Forelimb muscle (tissue), 1 donor: ENCODE data around the gene SYNGR4. TPM values are rescaled to one million over a fixed set of nuclear protein-coding genes. Genes with fewer than 3 reads are reported as not detected.

Experiments
- DNase-seq: peaks from one replicate; pipeline ENCODE4 v3.0.0-alpha.2; 2013; ENCODE audit warnings: low read depth
- polyA plus RNA-seq: library from polyadenylated mRNA; unstranded; fragments of 120-200 nt; gene quantifications from one replicate; pipeline ENCODE4 v1.2.1, GENCODE V29; 2013; ENCODE audit not compliant: insufficient read length

SYNGR4 gene
- polyA plus RNA-seq, 1 donor, result not detected

- DNase-seq, result no peak
Measured at GRCh38 chr19:48396016-48396823, 32.1 kb downstream of the SYNGR4 start.

DNA sequence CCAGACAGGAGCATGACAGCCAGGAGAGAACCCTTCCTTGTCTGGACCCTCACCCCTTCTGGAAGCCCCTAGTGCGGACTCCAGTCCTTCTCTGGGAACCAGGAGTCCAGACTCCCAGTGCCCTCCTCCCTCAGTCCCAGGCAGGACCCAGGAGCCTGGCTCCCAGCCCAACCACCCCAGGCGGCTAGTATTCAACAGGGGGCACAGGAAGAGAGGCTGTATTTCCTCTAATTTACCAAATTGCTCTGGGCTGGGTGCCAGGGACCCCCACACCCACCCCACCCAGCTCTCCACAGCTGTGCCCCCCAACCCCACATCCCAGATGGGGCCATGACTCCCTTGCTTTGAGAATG is 32.6 kb downstream of the SYNGR4 start:
- DNase-seq, result no peak

GRCh38 chr19:48397263-48398101 is 33.3 kb downstream of the SYNGR4 start:
- DNase-seq, result no peak

DNA sequence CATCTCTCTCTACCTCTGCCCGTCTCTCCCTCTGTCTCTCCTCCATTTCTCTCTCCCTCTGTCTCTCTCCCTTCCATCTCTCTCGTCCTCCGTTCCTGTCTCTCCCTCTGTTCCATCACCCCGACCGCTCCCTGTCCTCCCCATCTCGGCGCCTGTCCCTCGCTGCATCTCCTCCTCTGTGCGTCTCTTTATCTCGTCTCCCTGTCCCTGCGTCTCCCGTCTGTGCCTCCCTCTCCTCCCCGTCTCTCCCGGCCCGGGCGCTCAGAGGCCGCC is 33.9 kb downstream of the SYNGR4 start:
- no peak for DNase-seq

- DNase-seq, result peak; percentile 38
Measured at GRCh38 chr19:48398375-48399235, 34.4 kb downstream of the SYNGR4 start.

- DNase-seq, result no peak
Measured at GRCh38 chr19:48400018-48400742, 36.0 kb downstream of the SYNGR4 start.

- DNase-seq, result no peak
Measured at GRCh38 chr19:48401287-48401686, 37.1 kb downstream of the SYNGR4 start.

DNA sequence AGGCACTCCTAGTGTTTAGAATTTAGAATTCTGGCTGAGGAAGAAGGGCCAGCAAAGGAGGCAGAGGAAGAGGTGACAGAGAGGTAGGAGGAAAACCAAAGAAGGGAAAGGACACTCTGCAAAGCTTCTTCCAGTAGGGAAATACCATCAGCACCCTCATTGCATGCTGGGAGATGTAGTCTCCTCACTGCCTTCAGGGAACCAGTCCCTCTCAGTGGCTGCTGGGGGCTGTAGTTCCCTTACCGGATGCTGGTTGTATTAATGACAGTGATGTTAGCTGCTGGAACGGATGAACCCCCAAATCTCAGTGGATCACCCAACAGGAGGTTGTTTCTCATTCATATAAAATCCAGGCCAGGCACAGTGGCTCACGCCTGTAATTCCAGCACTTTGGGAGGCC is 39.4 kb downstream of the SYNGR4 start:
- DNase-seq, result no peak

GRCh38 chr19:48405010-48405659 is 41.0 kb downstream of the SYNGR4 start:
- no peak for DNase-seq

DNA sequence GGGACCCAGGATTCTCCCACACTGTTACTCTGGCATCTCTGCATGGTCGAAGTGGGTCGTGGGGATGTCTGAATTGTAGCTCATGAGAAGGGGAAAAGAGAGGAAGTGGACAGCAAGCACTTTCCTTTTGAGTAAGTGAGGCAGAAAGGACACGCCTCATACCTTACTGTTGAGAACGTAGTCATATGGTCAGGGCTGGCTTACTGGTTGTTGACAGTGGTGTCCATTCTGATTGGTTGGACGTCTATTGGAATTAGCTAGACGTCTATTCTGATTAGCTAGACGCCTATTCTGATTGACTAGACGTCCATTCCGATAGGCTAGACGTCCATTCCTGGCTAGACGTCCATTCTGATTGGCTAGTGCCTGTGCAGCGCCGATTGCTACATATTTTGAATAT is 41.7 kb downstream of the SYNGR4 start:
- no peak for DNase-seq

DNA sequence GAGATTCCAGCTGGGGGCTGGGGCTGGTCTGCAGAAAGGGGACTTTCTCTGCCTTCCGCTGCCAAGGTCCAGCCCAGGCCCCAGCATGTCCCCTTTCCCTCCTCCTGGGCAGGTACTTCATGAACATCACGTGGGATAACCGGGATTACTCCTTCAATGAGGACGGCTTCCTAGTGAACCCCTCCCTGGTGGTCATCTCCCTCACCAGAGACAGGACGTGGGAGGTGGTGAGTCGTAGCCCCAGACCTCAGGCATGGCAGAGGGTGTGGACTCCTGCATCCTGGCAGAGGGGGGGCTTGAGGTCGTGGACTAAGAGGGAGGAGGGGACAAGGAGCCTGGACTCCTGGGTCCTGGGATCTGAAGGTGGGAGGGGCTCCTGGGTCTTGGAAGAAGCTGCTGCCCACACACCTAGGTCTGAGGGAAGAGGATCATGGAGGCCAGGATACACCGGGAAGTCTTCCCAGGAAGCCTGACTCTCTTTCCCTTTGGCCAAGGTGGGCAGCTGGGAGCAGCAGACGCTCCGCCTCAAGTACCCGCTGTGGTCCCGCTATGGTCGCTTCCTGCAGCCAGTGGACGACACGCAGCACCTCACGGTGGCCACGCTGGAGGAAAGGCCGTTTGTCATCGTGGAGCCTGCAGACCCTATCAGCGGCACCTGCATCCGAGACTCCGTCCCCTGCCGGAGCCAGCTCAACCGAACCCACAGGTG is 49.9 kb downstream of the SYNGR4 start:
- DNase-seq, result no peak

DNA sequence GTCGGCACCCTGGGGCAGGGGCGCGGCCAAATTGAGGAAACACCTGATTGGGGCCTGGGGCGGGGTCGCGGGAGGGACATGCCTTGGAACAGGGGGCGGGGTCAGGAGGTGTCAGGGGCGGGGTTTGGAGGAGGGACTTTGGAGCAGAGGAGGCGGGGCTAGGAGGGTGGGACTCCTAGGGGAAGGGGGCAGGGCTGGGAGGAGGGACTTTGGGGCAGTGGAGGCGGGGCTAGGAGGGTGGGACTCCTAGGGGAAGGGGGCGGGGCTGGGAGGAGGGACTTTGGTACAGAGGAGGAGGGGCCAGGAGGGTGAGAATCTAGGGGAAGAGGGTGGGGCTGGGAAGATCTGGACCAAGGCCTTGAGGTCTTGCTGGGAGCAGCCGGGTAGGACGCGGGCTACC is 51.2 kb downstream of the SYNGR4 start:
- no peak for DNase-seq

DNA sequence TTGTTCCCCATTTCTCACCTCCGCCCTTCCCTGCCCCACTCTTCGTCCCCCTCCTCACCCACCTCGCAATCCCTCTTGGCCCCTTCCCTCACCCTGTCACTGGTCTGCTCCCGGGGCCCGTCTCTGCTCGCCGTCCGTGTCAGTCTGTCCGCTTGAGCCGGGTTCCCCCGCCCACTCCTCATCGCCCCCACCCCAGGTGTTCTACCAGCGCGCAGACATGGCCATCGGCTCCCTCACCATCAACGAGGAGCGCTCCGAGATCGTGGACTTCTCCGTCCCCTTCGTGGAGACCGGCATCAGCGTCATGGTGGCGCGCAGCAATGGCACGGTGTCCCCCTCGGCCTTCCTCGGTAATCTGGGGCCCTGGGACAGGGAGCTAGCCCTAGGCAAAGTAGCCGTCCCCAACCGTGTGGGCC is 51.6 kb downstream of the SYNGR4 start:
- DNase-seq, result no peak

GRCh38 chr19:48417421-48417820 is 53.3 kb downstream of the SYNGR4 start:
- no peak for DNase-seq

- no peak for DNase-seq
Measured at GRCh38 chr19:48418317-48419064, 54.3 kb downstream of the SYNGR4 start.

DNA sequence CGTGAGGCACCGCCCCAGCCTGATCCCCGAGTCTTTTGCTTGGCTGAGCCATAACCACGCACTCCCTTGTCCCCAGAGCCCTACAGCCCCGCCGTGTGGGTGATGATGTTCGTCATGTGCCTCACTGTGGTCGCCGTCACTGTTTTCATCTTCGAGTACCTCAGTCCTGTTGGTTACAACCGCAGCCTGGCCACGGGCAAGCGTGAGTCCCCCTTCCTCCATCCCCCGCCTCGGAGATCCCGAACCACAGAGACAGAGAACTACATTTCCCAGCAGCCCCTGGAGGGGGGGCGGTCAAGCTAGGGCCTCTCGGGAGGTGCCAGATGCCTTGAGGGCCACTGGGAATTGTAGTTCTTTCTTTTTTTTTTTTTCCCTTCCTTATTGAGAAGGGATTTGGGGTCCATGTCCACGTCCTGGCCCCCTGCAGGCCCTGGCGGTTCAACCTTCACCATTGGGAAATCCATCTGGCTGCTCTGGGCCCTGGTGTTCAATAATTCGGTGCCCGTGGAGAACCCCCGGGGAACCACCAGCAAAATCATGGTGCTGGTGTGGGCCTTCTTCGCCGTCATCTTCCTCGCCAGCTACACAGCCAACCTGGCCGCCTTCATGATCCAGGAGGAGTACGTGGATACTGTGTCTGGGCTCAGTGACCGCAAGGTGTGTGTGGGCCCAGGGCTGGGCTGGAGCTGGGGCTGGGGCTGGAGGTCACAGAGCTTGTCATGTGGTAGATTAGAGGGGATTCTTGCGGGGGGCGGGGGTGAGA is 55.2 kb downstream of the SYNGR4 start:
- DNase-seq, result no peak

- DNase-seq, result no peak
Measured at GRCh38 chr19:48421548-48421947, 57.4 kb downstream of the SYNGR4 start.

DNA sequence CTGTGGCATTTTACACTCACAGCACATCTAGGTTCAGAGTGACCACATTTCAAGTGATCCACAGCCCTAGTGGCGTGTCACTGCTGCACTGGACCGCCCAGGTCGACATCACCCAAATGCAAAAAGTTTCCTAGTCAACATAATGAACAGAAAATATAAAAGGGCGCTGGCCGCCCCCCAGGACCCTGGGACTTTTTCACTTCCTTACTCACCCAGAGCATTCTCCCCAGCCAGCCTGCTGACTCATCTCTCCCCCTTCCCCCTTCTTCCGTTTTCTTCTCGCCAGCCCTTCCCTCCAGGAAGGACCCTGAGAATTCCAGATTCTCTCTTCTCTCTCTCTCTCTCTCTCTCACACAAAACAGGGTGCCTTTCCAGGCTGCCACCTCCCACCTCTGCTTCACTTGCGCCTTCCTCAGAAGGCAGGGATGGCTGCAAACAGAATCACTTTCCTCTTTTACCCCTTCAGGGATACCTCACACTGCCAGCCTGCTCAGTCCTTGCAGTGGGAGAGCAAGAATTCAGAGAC is 60.6 kb downstream of the SYNGR4 start:
- DNase-seq, result no peak
